OCI-LY3 (cell line): ENCODE results near the gene LYPD6.

Experiments used
- CTCF ChIP-seq: fragments of 200-600, 300-600 bp; sonication (generic); IDR thresholded peaks from 2 replicates; pipeline ENCODE4 v1.5.1; 2014; ENCODE audit warnings: antibody characterized with exemption, low read length, low read depth
- EZH2phosphoT487 ChIP-seq: fragments of 200-600 bp; shearing (Covaris generic); IDR thresholded peaks from 2 replicates; pipeline ENCODE4 v1.6.1; 2018; ENCODE audit warnings: antibody characterized with exemption, mixed run types, low read depth

- no peak for TF ChIP-seq CTCF
- TF ChIP-seq EZH2phosphoT487, result no peak
Measured at GRCh38 chr2:149486664-149487063, 156.3 kb downstream of the LYPD6 start.
